Measurements from ENCODE around the gene SAA4. TPM values are rescaled to one million over a fixed set of nuclear protein-coding genes. Genes with fewer than 3 reads are reported as not detected.
"Not testable (repeated sequence)": the region's sequence is repeated elsewhere in the genome, so short reads cannot be mapped to it uniquely, and the experiment has no call there.

The SAA4 gene
- polyA plus RNA-seq, 1 experiment, result not detected

GRCh38 chr11:18193010-18193409 is 43.6 kb downstream of the SAA4 start:
- no peaks in the 10 kb centered on the region for H3K36me3 ChIP-seq (ENCODE audit: control insufficient read depth, insufficient read depth, low read length)
- DNase-seq (ENCODE audit: low read depth), result no peak
- H3K27me3 ChIP-seq (ENCODE audit: control insufficient read depth, insufficient read depth, low read length), result no peaks in the 10 kb centered on the region; the same call in 1 of the 2 replicates
- ChIA-PET POLR2A (no interaction called here), CTCF (no interaction called here)
- no peak for TF ChIP-seq CTCF (IDR thresholded peaks at IDR 0.05; ENCODE audit: insufficient read depth, low read depth, low read length)
- no peak overlapping the region for H3K4me3 ChIP-seq (ENCODE audit: low read depth, low read length)

- CTCF ChIA-PET, result interaction anchor here (0.6 kb wide), 1 partner anchor 408 kb away, joined by 3 read pairs; the partner anchor contains the start of gene MISFA
- Histone ChIP-seq H3K4me3 (ENCODE audit: low read depth, low read length) (no peak overlapping the region), H3K36me3 (ENCODE audit: control insufficient read depth, insufficient read depth, low read length) (no peaks in the 10 kb centered on the region), H3K27me3 (ENCODE audit: control insufficient read depth, insufficient read depth, low read length) (no peaks in the 10 kb centered on the region; the same call in 1 of the 2 replicates)
- no peak for DNase-seq (ENCODE audit: low read depth)
- no peak for TF ChIP-seq CTCF (IDR thresholded peaks at IDR 0.05; ENCODE audit: insufficient read depth, low read depth, low read length)
- POLR2A ChIA-PET, result no interaction called here
These were observed 45.2 kb downstream of the SAA4 start for GRCh38 chr11:18191376-18191775.

- DNase-seq (ENCODE audit: low read depth); CTCF ChIA-PET; H3K27me3 ChIP-seq (ENCODE audit: control insufficient read depth, insufficient read depth, low read length); H3K36me3 ChIP-seq (ENCODE audit: control insufficient read depth, insufficient read depth, low read length); POLR2A ChIA-PET; H3K4me3 ChIP-seq (ENCODE audit: low read depth, low read length): not testable (repeated sequence)
These were observed 46.9 kb downstream of the SAA4 start for GRCh38 chr11:18189476-18190245.

GRCh38 chr11:18188796-18189195 is 47.8 kb downstream of the SAA4 start:
- Histone ChIP-seq H3K4me3 (ENCODE audit: low read depth, low read length) (no peak overlapping the region), H3K27me3 (ENCODE audit: control insufficient read depth, insufficient read depth, low read length) (no peaks in the 10 kb centered on the region; the same call in 1 of the 2 replicates), H3K36me3 (ENCODE audit: control insufficient read depth, insufficient read depth, low read length) (no peaks in the 10 kb centered on the region)
- ChIA-PET POLR2A (no interaction called here), CTCF (no interaction called here)
- no peak for DNase-seq (ENCODE audit: low read depth)
- TF ChIP-seq CTCF (IDR thresholded peaks at IDR 0.05; ENCODE audit: insufficient read depth, low read depth, low read length), result no peak

Small RNAs within 50 kb of the gene (small RNA-seq; reads per million reads assigned to genes)
- not detected for gene RNA5SP333 (ENCODE audit: insufficient read length, low read depth, low replicate concordance)
- gene RNA5SP334 (ENCODE audit: insufficient read length, low read depth, low replicate concordance), result not detected

Other genes starting within 250 kb of the SAA4 start
- gene SERGEF, start 223.8 kb downstream of the SAA4 start, polyA plus RNA-seq (2011; rRNA removed), result 17.2 and 17.4 TPM in 2 replicates
- gene TPH1, start 190.5 kb downstream of the SAA4 start, polyA plus RNA-seq (2011; rRNA removed), result 0.04 and 0.06 TPM in 2 replicates
- 8.9 and 13.3 TPM in 2 replicates for gene SAAL1, start 130.7 kb downstream of the SAA4 start, polyA plus RNA-seq (2011; rRNA removed)
- not detected in 2 replicates for gene MRGPRX3, start 104.2 kb downstream of the SAA4 start, polyA plus RNA-seq (2011; rRNA removed)
- not detected in 2 replicates for gene MRGPRX4, start 64.0 kb downstream of the SAA4 start, polyA plus RNA-seq (2011; rRNA removed)
- gene SAA2, start 11.9 kb upstream of the SAA4 start, polyA plus RNA-seq (2011; rRNA removed), result 0.54 and 0.55 TPM in 2 replicates
- 2.3 and 3.4 TPM in 2 replicates for gene SAA1, start 29.5 kb upstream of the SAA4 start, polyA plus RNA-seq (2011; rRNA removed)
- gene HPS5, start 85.3 kb upstream of the SAA4 start, polyA plus RNA-seq (2011; rRNA removed), result 15.3 and 23.2 TPM in 2 replicates
- gene GTF2H1, start 85.8 kb upstream of the SAA4 start, polyA plus RNA-seq (2011; rRNA removed), result 24.9 and 42.9 TPM in 2 replicates
- 946 and 2,237 TPM in 2 replicates for gene LDHA, start 157.8 kb upstream of the SAA4 start, polyA plus RNA-seq (2011; rRNA removed)
- gene LDHC, start 175.5 kb upstream of the SAA4 start, polyA plus RNA-seq (2011; rRNA removed), result 0.10 TPM in 1 of 2 replicates, not detected in the other
- not detected in 2 replicates for gene LDHAL6A, start 219.1 kb upstream of the SAA4 start, polyA plus RNA-seq (2011; rRNA removed)